GM21423 (cell line): ENCODE results near the gene PRADC1.

Experiments
- ATAC-seq: cut with Tn5 transposase; IDR thresholded peaks from one replicate; pipeline ENCODE4 v1.9.1; 2021; ENCODE audit warnings: mild to moderate bottlenecking, moderate library complexity; ENCODE audit not compliant: unreplicated experiment

PRADC1 gene

DNA sequence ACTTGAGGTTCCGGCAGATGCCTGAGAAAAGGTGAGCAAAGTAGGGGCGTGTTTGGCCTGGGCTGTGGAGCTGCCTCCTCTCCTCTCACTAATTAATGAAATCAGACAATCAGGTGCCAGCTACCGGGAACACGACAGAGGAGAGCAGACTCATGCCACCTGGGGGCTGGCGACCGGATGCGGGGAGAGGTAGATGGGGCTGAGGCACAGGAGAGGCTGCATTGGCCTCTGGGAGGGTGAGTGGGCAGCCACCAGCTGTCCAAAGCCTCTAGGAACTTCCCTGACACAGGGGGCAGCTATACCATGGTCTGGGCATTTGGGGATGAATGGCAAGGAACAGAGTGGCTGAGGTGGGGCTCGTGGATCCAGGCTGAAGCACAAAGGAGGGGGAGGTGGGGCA lies 26.2 kb upstream of the PRADC1 start:
- ATAC-seq, result no peak

DNA sequence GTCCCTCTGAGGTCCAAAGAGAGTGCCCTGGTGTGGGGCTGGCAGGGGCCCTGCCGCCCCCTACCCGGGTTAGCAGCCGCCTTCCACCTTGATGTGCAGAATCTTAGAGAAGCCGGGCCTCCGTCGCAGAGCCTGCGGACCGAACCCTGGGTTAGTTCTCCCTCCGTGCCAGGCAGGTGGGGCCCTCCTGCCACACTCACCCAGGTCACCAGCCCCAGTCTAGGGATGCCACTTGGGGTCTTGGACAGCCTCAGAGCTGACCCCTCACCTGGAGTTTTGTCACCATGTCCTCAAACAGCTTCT lies 25.8 kb upstream of the PRADC1 start:
- ATAC-seq, result no peak

DNA sequence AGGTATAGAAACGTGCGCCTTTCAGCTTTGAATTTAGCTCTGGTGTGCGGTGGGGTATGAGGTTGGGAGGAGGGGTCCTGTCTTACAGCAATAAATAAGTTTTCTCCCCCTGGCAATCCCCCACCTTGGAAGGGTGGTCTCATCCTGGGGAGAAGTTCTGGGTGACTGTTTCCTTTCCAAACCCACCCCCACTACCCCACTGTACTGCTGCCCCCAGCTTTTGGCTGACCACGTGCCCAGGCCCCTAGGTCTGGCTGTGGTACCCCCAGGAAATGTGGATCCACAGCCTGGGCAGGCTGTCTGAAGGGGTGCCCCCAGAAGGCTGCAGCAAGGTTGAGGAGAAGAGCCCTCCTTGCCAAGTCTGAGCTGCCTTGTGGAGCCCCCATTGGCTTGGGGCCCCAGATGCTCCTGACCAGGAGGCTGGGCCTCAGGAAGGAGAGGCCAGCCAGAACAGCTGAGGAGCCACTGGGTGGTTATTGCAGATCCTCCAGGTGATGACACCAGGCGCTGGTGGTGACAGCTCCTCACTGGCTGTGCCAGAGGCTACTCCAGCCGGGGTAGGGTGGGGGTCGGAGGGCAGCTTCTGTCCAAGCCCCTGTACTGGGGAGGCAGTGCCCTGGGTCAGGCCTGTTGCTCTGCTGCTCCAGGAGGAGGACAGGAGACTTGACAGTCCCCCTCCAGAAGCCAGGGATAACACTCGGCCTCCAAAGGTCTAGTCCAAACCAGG lies 25.3 kb upstream of the PRADC1 start:
- ATAC-seq, result no peak

DNA sequence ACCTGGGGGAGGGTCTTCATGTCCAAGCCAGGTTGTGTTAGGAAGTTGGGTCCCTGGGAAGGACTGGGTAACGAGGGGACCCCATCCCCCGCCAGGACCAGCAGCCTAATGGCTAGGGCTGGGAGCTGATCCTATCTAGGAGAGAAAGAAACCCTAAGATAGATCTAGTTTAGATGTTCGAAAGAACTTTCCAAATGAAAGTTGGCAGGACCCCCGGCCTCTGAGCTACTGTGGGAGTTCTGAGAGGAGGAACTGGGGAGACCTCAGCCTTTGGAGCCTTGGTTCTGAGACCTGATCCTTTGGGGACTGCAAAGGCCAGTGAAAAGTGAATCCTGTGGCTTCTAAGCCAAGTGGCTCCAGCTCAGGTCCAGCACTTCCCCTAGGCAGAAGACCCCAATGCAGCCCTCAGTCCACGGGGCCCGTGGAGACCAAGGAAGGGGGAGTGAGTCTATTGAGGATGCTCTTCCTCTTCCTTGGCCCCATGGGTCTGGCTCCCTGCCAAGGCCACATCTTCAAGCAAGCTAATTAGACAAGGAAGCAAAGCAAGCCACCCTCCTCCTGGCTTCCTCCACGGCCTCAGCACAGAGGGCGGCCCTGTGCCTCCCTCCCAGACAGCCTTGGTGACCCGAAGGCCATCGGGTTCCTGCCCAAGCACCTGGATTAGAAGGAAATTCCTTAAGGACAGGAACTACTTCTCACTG lies 24.5 kb upstream of the PRADC1 start:
- no peak for ATAC-seq

DNA sequence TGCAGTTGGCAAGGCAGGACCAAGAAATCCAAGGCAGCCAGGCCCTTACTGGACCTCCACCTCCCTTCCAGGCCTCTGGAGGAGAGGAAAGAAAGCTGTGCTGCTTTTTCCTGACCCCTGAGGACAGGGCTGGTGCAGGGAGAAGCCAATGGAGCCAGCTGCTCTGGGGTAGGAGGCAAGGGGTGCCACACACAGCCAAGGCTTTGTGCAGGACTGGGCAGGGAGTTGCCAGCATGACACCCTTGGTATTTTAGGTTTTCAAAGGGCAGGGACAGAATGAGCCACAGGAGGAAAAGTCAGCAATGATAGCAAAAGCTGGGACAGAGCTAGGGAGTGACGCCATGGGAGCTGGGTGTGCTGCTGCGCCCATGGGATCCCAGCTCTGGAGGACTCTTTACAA lies 24.0 kb upstream of the PRADC1 start:
- no peak for ATAC-seq

DNA sequence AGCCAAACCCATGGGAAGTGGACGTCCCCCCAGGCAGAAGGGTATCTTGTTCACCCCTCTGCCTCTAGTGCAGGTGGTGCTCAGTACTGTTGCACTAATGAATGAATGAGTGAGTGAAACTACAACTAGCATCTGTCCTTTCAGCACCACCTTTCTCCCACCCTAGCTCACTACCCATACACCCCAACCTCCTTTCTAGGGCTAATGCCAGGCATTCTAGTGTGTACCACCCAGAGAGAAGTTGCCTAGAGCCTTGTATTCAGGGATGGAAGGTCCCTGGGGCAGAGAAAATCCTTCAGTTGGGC lies 23.5 kb upstream of the PRADC1 start:
- ATAC-seq, result no peak

DNA sequence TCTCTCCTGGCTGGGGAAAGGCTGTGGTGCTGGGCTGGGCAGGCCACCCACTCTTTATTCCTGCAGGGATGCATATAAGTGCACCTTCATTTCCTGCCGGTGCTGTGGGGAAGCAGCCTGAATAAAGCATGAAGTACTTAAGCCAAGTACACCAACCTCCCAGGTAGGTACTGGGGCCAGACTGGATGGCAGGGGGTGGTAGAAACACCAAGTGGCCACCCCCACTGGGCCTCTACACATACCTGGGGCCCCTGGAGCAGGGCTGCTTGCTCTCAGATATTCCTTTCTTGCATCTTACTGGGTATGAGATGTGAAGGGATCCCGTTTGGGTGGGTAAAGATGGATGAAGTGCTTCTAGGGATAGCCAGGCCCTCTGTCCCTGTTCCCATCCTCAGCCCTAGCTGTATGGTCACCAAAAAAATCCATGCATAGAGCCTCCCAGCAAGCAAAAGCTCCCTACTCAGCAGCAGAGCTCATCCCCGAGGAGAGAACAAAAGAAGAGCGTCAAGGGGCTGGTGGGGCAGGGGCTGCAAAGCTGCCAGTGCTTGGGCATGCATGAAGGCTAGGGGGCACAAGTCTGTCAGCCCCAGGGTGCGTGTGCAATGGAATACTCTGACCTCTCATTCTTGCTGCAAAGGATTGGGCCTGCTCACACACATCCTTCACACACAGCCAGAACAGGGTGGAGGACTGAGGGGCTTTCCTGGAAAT lies 23.0 kb upstream of the PRADC1 start:
- ATAC-seq, result no peak

DNA sequence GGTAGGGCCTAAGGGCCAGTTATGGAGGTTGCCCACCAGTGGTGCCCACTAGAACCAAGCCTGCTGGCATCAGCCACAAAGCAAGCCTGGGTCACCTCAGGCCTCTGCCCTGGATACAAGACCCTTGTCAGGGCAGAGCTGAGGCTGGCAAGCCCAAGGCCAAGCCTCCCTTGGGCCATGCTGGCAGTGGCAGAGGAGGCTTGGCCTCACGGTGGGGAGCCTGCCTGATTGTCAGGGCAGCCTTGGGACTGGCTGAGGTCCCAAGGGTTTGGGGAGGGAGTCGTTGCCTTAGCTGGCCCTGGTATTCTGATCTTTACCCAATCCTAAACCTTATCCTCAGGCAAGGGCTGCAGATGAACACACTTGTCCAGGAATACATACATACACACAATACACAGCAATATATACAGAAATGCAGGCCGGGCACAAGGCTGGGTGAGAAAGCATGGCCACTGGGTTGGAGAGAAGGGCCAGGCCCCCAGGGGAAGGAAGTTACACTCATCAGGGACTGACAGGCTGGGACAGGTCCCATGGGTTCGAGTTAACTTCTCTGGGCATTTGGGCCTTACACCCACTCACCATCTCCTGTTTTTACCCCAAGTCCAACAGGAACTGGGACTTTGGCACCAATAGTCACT lies 22.1 kb upstream of the PRADC1 start:
- no peak for ATAC-seq

DNA sequence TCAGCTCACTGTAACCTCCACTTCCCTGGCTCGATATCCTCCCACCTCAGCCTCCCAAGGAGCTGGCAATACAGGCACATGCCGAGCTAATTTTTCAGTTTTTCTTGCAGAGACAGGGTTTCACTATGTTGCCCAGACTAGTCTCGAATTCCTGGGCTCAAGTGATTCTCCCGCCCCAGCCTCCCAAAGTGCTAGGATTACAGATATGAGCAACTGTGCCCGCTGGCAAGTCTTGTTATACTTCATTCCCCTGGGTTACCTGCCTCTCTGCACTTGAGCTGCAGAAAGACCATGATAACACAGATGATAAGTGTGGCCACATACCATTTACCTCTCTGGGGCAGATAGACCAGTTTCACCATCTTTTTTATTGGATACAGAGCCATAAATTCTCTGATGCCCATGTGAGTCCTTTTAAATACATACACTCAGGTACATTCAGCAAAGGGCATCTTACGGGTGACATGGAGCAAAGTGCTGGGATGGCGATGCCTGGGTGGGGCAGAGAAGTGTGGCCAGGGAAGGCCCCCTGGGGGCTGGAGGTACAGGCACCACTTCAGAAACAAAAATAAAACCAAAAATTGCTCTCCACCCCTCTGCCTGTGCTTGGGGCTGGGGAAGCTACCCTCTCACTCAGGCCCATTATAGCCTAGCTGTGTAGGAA lies 21.4 kb upstream of the PRADC1 start:
- ATAC-seq, result no peak

DNA sequence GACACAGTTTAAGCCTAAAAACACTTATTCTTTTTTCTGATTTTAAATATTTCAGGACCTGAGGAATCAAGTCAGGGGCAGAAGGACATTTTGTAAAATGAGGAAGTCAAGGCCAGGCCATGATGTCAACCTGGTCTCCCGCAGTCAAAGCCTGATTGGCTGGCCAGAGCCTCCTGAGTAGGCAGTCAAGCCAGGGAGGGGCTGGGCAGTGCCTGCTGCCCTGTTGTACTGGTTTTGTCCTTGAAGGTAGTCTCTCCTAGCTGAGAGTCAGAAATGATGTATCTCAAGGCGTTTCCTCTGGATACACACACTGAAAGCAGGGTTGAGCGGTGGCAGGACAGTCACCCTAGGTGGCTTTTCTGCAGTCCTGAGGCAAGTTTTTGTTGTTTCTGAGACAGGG lies 20.9 kb upstream of the PRADC1 start:
- no peak for ATAC-seq

DNA sequence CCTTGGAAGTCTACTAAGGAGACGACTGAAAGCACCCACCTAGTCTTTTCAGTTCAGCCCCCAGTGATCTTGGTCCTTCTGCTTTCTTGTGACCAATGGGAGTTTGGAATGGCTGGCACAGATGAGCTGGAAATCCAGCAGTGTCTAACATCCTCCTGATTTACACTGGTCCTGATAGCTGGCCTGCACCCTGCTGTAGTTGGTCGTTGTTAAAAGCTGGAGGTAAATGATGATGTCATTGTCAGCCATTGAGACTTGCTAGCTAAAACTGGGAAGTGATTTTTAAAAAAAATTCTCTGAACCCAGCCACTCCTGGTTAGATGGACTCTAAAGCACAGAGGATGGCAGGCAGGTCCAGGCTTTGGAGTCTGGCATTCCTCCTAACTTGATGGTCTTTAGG lies 20.4 kb upstream of the PRADC1 start:
- ATAC-seq, result no peak

DNA sequence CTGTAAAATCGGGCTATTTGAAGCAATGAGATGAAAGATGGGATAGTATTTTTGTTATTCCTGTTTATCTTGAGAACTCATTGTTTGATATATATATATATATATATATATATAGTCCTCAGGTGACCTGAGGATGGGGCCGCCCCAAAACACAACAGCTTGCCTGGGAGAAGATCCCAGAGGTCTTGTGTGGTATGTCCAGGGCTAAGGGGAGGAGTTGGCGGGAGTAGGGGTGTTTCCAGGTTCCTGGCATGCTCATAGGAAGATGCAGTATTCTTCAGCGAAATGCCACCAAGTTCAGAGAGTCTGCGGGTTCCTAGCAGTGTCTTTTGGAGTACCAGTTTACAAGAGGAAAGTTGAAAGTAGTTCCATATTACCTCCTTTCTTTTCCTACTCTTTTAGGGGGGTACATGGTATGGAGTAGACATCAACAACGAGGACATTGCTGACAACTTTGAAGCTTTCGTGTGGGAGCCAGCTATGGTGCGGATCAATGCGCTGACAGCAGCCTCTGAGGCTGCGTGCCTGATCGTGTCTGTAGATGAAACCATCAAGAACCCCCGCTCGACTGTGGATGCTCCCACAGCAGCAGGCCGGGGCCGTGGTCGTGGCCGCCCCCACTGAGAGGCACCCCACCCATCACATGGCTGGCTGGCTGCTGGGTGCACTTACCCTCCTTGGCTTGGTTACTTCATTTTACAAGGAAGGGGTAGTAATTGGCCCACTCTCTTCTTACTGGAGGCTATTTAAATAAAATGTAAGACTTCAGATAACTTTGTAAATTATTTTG lies 19.4 kb upstream of the PRADC1 start:
- ATAC-seq, result no peak

DNA sequence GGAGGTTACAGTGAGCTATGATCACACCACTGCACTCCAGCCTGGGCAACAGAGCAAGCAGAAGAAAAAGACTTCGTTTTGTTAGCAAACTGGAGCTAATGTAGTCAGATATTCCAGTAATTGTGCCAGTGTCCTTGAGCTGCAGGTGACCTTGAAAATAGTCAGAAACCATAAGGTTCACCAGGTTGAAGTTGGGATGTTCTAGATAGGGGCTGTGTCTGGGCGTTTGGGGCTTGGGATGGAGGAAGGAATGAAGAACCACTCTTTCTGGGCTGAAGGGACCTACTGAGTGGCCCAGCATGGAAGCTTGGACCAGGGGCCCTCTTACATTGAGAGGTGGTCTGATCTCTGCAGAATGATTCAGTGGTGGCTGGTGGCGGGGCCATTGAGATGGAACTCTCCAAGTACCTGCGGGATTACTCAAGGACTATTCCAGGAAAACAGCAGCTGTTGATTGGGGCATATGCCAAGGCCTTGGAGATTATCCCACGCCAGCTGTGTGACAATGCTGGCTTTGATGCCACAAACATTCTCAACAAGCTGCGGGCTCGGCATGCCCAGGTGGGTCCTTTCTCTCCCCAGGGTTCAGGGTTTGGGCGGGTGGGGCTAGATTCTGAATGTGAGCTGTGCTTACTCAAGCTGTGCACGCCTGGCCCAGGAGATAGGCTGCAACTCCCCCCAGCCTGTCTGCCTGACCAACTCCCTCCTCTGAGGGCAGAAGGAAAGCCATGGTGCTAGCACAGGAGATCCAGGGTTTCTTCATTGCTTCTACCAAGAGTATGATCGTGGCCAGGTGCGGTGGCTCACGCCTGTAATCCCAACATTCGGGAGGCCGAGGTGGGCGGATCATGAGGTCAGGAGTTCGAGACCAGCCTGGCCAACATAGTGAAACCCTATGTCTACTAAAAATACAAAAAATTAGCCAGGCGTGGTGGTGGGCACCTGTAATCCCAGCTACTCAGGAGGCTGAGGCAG lies 18.1 kb upstream of the PRADC1 start:
- no peak for ATAC-seq

DNA sequence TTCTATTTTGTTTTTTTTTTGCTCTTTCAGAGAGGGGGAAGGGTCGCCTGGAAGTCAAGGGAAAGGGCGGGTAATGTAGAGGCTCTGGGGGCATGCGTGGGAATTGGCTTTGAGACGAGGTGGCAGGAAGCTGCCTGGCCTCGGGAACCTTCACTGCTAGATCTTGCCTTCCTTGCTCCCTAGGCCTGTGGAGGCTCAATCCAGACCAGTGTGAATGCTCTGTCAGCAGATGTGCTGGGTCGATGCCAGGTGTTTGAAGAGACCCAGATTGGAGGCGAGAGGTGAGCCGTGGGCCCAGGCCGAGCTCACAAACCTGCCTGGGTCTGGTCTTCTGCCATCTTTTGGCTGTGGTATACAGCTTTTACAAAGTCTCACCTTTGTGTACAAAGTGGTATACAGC lies 16.6 kb upstream of the PRADC1 start:
- no peak for ATAC-seq

DNA sequence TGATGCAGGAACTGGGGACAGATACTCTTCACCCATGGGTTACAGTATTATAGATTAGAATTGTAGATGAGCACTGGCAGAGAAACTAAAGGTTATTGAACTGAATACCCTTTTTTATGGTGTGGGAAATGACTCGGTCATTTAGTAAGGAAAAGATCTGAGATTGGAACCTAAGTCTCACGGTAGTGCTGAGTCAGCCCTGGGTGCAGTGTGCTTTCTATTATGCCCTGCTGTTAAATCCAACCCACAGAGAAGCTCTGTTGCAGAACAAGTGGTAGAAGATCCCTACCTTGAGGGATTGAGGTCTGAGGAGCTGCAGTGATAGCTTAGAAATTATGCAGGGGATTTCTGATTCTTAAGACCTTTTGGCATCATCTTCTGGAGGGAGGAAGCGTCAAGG lies 13.8 kb upstream of the PRADC1 start:
- ATAC-seq, result no peak

DNA sequence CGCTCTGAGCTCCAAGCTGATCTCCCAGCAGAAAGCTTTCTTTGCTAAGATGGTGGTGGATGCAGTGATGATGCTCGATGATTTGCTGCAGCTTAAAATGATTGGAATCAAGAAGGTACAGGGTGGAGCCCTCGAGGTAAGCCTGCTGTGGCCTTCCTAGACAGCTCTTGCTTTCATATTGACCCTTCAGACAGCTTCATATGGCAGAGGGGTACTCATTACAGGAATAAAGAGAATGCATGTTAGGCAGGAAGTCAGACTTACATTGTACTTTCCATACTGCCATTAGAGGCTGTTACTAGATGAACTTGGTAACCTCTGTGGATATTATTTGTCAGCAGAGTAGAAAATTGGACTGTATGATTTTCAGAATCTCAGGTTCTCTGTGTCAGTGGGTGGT lies 11.5 kb upstream of the PRADC1 start:
- no peak for ATAC-seq

DNA sequence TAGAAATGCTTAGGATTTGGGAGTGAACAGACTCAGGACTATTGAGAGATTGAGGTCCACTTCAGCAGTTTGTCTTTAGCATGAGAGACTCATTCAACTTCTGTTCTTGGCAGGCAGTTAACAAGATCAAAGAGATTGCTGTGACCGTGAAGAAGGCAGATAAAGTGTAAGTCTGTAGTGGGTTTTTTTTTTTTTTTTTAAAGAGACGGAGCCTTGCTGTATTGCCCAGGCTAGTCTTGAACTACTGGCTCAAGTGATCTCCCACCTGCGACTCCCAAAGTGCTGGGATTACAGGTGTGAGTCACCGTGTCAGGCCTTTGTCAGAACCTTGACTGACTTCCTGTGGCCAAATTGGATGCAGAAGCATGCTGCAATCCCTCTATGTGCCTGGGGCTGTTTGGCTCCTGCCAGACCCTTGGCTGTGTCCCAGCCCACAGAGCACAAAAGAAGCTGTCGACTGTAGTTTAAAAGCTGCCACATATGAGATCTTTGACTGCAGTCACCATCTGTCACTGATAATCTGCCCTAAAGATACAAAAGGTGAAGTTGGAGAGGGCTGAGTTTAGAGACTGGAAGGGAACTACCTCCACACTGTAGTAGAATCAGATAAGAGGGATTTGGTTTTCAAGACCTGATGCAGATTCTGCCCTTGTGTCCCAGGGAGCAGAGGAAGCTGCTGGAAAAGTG lies 11.0 kb upstream of the PRADC1 start:
- no peak for ATAC-seq

DNA sequence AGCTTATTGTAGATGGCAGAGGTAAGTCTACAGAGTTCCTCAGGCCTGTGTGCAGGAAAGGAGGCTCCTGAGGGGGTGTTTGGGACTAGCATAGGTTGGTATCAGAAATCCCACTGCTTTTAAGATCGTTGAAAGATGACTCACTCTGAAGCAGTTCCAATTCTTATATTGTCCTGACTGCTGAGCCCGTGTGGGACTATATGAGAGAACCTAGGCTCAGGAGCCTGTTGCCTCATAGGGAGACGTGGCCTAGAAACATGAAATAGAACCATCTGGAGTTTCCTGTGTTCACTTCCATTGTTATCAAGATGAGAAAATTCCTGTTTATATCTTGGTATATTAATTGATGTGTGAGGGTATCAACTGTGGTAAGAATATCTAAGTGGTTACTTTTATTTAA lies 6.7 kb upstream of the PRADC1 start:
- no peak for ATAC-seq

DNA sequence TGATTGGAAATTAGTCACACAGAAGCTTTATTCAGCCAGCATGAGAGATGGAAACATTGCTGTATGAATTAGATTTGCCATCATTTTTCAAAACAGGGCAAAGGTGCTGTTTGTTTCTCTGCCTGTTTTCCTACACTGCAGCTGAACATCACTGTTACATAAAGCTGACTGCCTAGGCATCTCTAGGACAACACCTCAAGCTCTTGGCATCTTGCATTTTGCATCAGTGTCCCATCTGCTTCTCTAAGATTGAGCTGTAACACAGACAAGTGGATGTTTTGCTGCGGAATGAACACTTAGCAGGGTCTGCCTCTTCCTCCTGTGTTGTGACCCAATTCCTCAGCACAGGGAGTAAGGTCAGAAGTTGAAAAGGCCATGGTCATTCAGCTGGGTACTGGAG lies 5.9 kb upstream of the PRADC1 start:
- ATAC-seq, result no peak
